Lower leg skin (tissue), 4 donors: Measurements from ENCODE around the gene SLC30A10. TPM values are rescaled to one million over a fixed set of nuclear protein-coding genes. Genes with fewer than 3 reads are reported as not detected.
"Not testable (repeated sequence)": the region's sequence is repeated elsewhere in the genome, so short reads cannot be mapped to it uniquely, and the experiment has no call there.

ENCODE experiments used
- DNase-seq, 2 donors: peaks; one replicate each; pipeline ENCODE4 v3.0.0-alpha.2; 2019; ENCODE audit warnings: low spot score in 2 of 2
- H3K4me3 ChIP-seq: fragments of 200-600 bp; sonication (generic); 2 replicates; pipeline ENCODE4 v1.5.1; 2017; ENCODE audit warnings: mild to moderate bottlenecking, low read depth; ENCODE audit not compliant: poor library complexity, severe bottlenecking
- POLR2A ChIP-seq, 2 donors: fragments of 450-650 bp; IDR thresholded peaks; one replicate each; pipeline ENCODE4 v1.6.1; 2016 to 2017; ENCODE audit warnings: antibody characterized with exemption in 2 of 2, mild to moderate bottlenecking in 1 of 2, moderate library complexity in 1 of 2
- WGBS, 2 donors: methylation state at CpG; one replicate each; pipeline ENCODE4 v1.1.5; 2018; 5-methylcytosine and 5-hydroxymethylcytosine counted together
- intact Hi-C: fragments of 100-400 bp; cut with DNase I; formaldehyde crosslinking; loops from one replicate; pipeline ENCODE4 v1.15.0; 2023; ENCODE audit warnings: low total_unique reads
- total RNA-seq, 4 donors: library from RNA; depleted of rRNA; stranded (reverse); fragments of >200 nt; gene quantifications; one replicate each; pipeline ENCODE4 v1.1.0, GENCODE V29; 2016
- TF ChIP-seq, protein P1 (sequence below), 3 donors: fragments of 450-650 bp; IDR thresholded peaks; one replicate each; pipeline ENCODE4 v1.5.1; 2016; ENCODE audit warnings: antibody characterized with exemption in 3 of 3, mild to moderate bottlenecking in 3 of 3, moderate library complexity in 2 of 3

The SLC30A10 gene
- total RNA-seq, 4 donors from 2014 or later, result 0.15 to 0.59 (median 0.44) TPM

GRCh38 chr1:219910716-219911115 lies 17.6 kb downstream of the SLC30A10 start:
- DNase-seq, result no peak
- TF ChIP-seq, protein P1, sequence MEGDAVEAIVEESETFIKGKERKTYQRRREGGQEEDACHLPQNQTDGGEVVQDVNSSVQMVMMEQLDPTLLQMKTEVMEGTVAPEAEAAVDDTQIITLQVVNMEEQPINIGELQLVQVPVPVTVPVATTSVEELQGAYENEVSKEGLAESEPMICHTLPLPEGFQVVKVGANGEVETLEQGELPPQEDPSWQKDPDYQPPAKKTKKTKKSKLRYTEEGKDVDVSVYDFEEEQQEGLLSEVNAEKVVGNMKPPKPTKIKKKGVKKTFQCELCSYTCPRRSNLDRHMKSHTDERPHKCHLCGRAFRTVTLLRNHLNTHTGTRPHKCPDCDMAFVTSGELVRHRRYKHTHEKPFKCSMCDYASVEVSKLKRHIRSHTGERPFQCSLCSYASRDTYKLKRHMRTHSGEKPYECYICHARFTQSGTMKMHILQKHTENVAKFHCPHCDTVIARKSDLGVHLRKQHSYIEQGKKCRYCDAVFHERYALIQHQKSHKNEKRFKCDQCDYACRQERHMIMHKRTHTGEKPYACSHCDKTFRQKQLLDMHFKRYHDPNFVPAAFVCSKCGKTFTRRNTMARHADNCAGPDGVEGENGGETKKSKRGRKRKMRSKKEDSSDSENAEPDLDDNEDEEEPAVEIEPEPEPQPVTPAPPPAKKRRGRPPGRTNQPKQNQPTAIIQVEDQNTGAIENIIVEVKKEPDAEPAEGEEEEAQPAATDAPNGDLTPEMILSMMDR (IDR thresholded peaks at IDR 0.05), result no peak
- TF ChIP-seq POLR2A (IDR thresholded peaks at IDR 0.05), result no peak
- WGBS, 2 donors, result 83 to 85% methylated on average over 6 of the region's 6 CpGs
- intact Hi-C loops, result no loop called here
- H3K4me3 ChIP-seq, result no peak overlapping the region

DNA sequence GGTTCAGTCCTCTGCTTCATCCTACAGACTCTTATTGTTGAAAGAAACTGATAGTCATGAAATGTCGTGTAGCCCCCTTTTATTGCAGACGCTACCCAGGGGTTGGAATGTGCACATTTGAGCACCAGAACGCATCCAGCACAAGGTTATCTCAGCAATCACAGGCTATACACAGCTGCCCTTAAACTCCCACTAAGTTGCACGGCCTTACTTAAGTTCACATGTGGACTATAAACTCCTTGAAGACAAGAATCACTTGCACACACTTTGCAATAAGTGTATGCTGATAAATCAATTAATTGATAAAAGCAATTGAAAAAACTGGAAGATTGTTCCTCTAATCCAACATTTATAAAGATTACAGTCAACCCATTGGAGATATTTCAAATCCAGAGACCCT lies 18.9 kb downstream of the SLC30A10 start:
- whole genome bisulfite sequencing, 2 donors, result 61 to 70% methylated on average over 4 of the region's 4 CpGs
- no peak for DNase-seq
- intact Hi-C loops, result no loop called here
- no peak for TF ChIP-seq POLR2A (IDR thresholded peaks at IDR 0.05)
- TF ChIP-seq, protein P1 (IDR thresholded peaks at IDR 0.05), result no peak
- no peak overlapping the region for H3K4me3 ChIP-seq

DNA sequence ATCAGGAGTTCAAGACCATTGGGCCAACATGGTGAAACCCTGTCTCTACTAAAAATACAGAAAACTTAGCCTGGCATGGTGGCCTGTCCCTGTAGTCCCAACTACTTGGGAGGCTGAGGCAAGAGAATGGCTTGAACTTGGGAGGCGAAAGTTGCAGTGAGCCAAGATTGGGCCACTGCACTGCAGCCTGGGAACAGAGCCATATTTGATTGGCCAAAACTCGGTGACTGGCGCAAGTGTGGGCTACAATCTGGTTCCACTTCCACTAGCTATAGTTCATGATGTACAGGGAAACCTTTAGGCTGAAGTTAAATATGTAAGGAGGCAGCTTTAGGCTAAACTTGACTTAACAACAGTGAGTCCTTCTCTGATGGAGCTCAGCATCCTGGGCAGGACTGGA lies 20.2 kb downstream of the SLC30A10 start:
- 84 to 89% methylated on average over 3 of the region's 3 CpGs for WGBS, 2 donors
- no peak for TF ChIP-seq POLR2A (IDR thresholded peaks at IDR 0.05)
- TF ChIP-seq, protein P1 (IDR thresholded peaks at IDR 0.05), result no peak
- no peak for DNase-seq
- intact Hi-C loops, result no loop called here
- H3K4me3 ChIP-seq, result no peak overlapping the region

DNA sequence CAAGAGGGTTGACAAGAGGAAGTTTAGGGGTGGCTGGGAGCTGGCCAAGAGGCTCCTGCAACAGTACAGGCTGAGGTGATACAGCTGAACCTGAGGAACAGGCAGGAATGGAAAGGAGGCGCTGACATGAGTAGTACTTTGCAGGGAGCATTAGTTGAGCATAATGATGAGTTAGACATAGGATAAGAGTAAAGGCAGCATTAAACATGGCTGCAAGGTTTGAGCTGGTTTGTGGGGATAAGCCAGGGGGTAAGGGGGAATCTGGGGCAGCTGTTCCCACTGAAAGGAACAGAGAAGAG lies 20.6 kb downstream of the SLC30A10 start:
- intact Hi-C loops, result no loop called here
- DNase-seq, result no peak
- TF ChIP-seq, protein P1 (IDR thresholded peaks at IDR 0.05), result no peak
- no peak for TF ChIP-seq POLR2A (IDR thresholded peaks at IDR 0.05)
- WGBS, 2 donors, result 88 to 92% methylated on average over 1 of the region's 1 CpG
- no peak overlapping the region for H3K4me3 ChIP-seq

GRCh38 chr1:219906924-219907771 lies 21.2 kb downstream of the SLC30A10 start:
- intact Hi-C loops, result no loop called here
- DNase-seq, result no peak
- TF ChIP-seq, protein P1 (IDR thresholded peaks at IDR 0.05), result no peak
- no peak for TF ChIP-seq POLR2A (IDR thresholded peaks at IDR 0.05)
- no peak overlapping the region for H3K4me3 ChIP-seq
- WGBS, 2 donors, result 50 to 58% methylated on average over 5 of the region's 5 CpGs

DNA sequence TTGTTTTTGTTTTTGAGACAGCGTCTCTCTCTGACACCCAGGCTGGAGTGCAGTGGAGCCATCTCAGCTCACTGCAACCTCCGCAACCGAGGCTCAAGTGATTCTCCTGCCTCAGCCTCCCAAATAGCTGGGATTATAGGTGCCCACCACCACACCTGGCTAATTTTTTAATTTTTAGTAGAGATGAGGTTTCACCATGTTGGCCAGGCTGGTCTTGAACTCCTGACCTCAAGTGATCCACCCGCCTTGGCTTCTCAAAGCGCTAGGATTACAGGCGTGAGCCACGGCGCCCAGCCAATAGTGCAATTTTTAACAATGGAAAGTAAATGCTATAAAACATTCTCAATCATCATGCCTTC lies 21.8 kb downstream of the SLC30A10 start:
- WGBS, 2 donors, result 86 to 89% methylated on average over 8 of the region's 8 CpGs

More for the DNA sequence above, 21.8 kb downstream of the SLC30A10 start:
- H3K4me3 ChIP-seq, intact Hi-C loops, DNase-seq: not testable (repeated sequence)
